Keratinocyte (primary cell): ENCODE results near the gene RAB34. TPM values are rescaled to one million over a fixed set of nuclear protein-coding genes. Genes with fewer than 3 reads are reported as not detected.

Source experiments
- DNase-seq: peaks from one replicate; pipeline ENCODE4 v3.0.0-alpha.2; 2011; ENCODE audit warnings: low read depth, missing footprints, low spot score
- FAIRE-seq: peaks from 2 replicates; lab custom pipeline; 2011; peaks lifted over from hg19 to GRCh38; lab: Jason Lieb, UNC
- H2AFZ ChIP-seq: 2 replicates; pipeline ENCODE4 v1.6.0; 2012; ENCODE audit warnings: low read length, control low read depth, inconsistent platforms; ENCODE audit not compliant: control insufficient read depth
- H3K27ac ChIP-seq: 2 replicates; pipeline ENCODE4 v1.5.1; 2011; ENCODE audit warnings: low read length; ENCODE audit not compliant: control insufficient read depth, insufficient read depth
- H3K27me3 ChIP-seq: 3 replicates; pipeline ENCODE4 v1.6.0; 2011; ENCODE audit warnings: low read length; ENCODE audit not compliant: control insufficient read depth, insufficient read depth; ENCODE audit errors: extremely low read depth
- H3K36me3 ChIP-seq, 2 experiments: 2 replicates in 1 of 2; 3 replicates in 1 of 2; pipeline ENCODE4 v1.5.1; 2011; ENCODE audit warnings: low read length in 2 of 2, mild to moderate bottlenecking in 1 of 2; ENCODE audit not compliant: control insufficient read depth in 2 of 2, insufficient read depth in 2 of 2; ENCODE audit errors: extremely low read depth in 1 of 2
- H3K4me1 ChIP-seq: 3 replicates; pipeline ENCODE4 v1.5.1; 2011; ENCODE audit warnings: low read length; ENCODE audit not compliant: control insufficient read depth, insufficient read depth; ENCODE audit errors: extremely low read depth
- H3K4me2 ChIP-seq: 3 replicates; pipeline ENCODE4 v1.6.0; 2011; ENCODE audit warnings: low read depth, low read length; ENCODE audit not compliant: control insufficient read depth, insufficient read depth; ENCODE audit errors: extremely low read depth
- H3K4me3 ChIP-seq, 3 experiments: fragments of 200-600 bp in 1 of 3; sonication (generic) in 1 of 3; 2 replicates in 2 of 3; 3 replicates in 1 of 3; pipeline ENCODE4 v1.5.1; 2011 to 2016; ENCODE audit warnings: low read length in 3 of 3, mild to moderate bottlenecking in 3 of 3, control low read depth in 2 of 3, inconsistent platforms in 1 of 3, low read depth in 1 of 3, mixed read lengths in 1 of 3, mixed run types in 1 of 3, moderate library complexity in 1 of 3; ENCODE audit not compliant: control insufficient read depth in 2 of 3, insufficient read depth in 2 of 3; ENCODE audit errors: extremely low read depth in 1 of 3
- H3K79me2 ChIP-seq: 2 replicates; pipeline ENCODE4 v1.6.0; 2012; ENCODE audit warnings: low read length; ENCODE audit not compliant: control insufficient read depth, insufficient read depth
- H3K9ac ChIP-seq: 3 replicates; pipeline ENCODE4 v1.6.0; 2011; ENCODE audit warnings: low read length; ENCODE audit not compliant: control insufficient read depth, insufficient read depth; ENCODE audit errors: extremely low read depth
- H3K9me1 ChIP-seq: 3 replicates; pipeline ENCODE4 v1.6.0; 2011; ENCODE audit warnings: low read length; ENCODE audit not compliant: control insufficient read depth, insufficient read depth; ENCODE audit errors: extremely low read depth
- H3K9me3 ChIP-seq: 2 replicates; pipeline ENCODE4 v1.5.1; 2012; ENCODE audit warnings: low read depth, low read length; ENCODE audit not compliant: control insufficient read depth
- H4K20me1 ChIP-seq: 3 replicates; pipeline ENCODE4 v1.6.0; 2011; ENCODE audit warnings: low read length; ENCODE audit not compliant: control insufficient read depth, insufficient read depth; ENCODE audit errors: extremely low read depth
- EZH2 ChIP-seq: IDR thresholded peaks from one replicate; pipeline ENCODE4 v1.6.1; 2012; ENCODE audit warnings: inconsistent platforms, mild to moderate bottlenecking, low read length, moderate library complexity
- dilution Hi-C: fragments of 300-500 bp; cut with MboI; formaldehyde crosslinking; loops from one replicate; pipeline ENCODE4 v1.7.0; 2020; ENCODE audit warnings: low sequenced_read_pairs; ENCODE audit not compliant: extremely low pct_ligation_motif_present
- polyA plus RNA-seq, 5 experiments: library from polyadenylated mRNA; depleted of rRNA in 3 of 5; stranded (reverse) in 3 of 5; stranded (forward) in 1 of 5; unstranded in 1 of 5; fragments of >200 nt; gene quantifications; 1 replicate in 1 of 5; 2 replicates in 3 of 5; 3 replicates in 1 of 5; pipeline versions ENCODE4 v1.2.1 to v1.2.3, GENCODE V29; 2011 to 2012; ENCODE audit warnings: missing spikeins in 2 of 5, low read depth in 1 of 5, low replicate concordance in 1 of 5
- TF ChIP-seq, protein P1 (sequence below), 3 experiments: IDR thresholded peaks in 1 of 3; conservative IDR thresholded peaks in 1 of 3; optimal IDR thresholded peaks in 1 of 3; 2 replicates in 2 of 3; 3 replicates in 1 of 3; pipeline versions ENCODE3 to v1.5.1; 2011; ENCODE audit warnings: low read length in 3 of 3, mild to moderate bottlenecking in 3 of 3, moderate library complexity in 2 of 3, control low read depth in 1 of 3, inconsistent platforms in 1 of 3; ENCODE audit not compliant: insufficient read depth in 2 of 3; ENCODE audit errors: extremely low read depth in 1 of 3

Gene RAB34
- polyA plus RNA-seq, 1 donor (not counting 4 experiments of a cell fraction or from before 2014, with no cell fraction given) = 134 TPM

DNA sequence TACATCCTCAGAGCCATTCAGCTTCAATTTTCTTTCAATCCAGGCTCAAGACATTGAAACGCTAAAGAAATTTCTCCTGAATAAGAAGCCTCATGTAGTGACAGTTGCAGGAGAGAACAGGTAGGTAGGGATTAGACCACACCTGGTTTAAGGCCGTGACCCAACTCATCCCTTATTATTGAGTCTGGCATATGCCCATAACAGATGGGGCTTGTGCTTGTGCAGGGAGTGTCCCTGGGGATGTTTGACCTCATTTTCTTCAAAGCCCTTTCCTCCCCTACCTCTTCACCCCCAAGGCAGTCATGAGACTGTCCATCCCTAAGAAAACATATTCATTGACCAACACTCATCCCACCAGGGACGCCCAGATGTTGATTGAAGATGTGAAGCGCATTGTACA lies 31.4 kb downstream of the RAB34 start:
- Histone ChIP-seq H3K27me3 (no peaks in the 10 kb centered on the region), H3K9me3 (no peaks in the 10 kb centered on the region), H3K4me1 (no peaks in the 10 kb centered on the region), H4K20me1 (peaks cover 2% of the 10 kb centered on the region), H3K36me3 (peaks cover 61 to 70% of the 10 kb centered on the region in 2 experiments), H3K4me3 (no peak overlapping the region), H3K9ac (no peak overlapping the region), H3K9me1 (no peaks in the 10 kb centered on the region), H3K4me2 (no peak overlapping the region), H3K27ac (no peak overlapping the region), H3K79me2 (no peaks in the 10 kb centered on the region), H2AFZ (no peak overlapping the region)
- no peak for FAIRE-seq
- DNase-seq = no peak
- TF ChIP-seq, protein P1, sequence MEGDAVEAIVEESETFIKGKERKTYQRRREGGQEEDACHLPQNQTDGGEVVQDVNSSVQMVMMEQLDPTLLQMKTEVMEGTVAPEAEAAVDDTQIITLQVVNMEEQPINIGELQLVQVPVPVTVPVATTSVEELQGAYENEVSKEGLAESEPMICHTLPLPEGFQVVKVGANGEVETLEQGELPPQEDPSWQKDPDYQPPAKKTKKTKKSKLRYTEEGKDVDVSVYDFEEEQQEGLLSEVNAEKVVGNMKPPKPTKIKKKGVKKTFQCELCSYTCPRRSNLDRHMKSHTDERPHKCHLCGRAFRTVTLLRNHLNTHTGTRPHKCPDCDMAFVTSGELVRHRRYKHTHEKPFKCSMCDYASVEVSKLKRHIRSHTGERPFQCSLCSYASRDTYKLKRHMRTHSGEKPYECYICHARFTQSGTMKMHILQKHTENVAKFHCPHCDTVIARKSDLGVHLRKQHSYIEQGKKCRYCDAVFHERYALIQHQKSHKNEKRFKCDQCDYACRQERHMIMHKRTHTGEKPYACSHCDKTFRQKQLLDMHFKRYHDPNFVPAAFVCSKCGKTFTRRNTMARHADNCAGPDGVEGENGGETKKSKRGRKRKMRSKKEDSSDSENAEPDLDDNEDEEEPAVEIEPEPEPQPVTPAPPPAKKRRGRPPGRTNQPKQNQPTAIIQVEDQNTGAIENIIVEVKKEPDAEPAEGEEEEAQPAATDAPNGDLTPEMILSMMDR (optimal IDR thresholded peaks at IDR 0.05 in 1 of 3, IDR thresholded peaks at IDR 0.05 in 1 of 3, conservative IDR thresholded peaks at IDR 0.05 in 1 of 3; ENCODE audit: extremely low read depth in 1 of 3, insufficient read depth in 2 of 3, low read length in 3 of 3) = no peak
- no peak for TF ChIP-seq EZH2
- dilution Hi-C loops = no loop called here

DNA sequence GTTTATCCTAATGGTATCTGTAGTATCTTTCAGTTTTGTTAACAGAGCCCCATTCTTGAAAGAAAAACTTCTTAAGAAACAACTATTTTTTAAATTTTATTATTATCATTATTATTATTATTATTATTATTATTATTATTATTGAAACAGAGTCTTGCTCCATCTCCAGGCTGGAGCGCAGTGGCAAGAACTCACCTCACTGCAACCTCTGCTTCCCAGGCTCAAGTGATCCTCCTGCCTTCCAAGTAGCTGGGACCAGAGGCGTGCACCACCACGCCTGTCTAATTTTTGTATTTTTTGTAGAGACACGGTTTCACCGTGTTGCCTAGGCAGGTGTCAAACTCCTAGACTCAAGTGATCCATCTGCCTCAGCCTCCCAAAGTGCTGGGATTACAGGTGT lies 32.3 kb downstream of the RAB34 start:
- no peaks in the 10 kb centered on the region for H3K9me1 ChIP-seq
- no peak for FAIRE-seq
- no peaks in the 10 kb centered on the region for H3K9me3 ChIP-seq
- H3K27ac ChIP-seq = no peak overlapping the region
- H3K36me3 ChIP-seq = peaks cover 56 to 66% of the 10 kb centered on the region in 2 experiments
- peaks cover 2% of the 10 kb centered on the region for H4K20me1 ChIP-seq
- H3K9ac ChIP-seq = no peak overlapping the region
- H3K4me1 ChIP-seq = no peaks in the 10 kb centered on the region
- no peak overlapping the region for H2AFZ ChIP-seq
- dilution Hi-C loops = no loop called here
- TF ChIP-seq EZH2 = no peak
- TF ChIP-seq, protein P1 (optimal IDR thresholded peaks at IDR 0.05 in 1 of 3, IDR thresholded peaks at IDR 0.05 in 1 of 3, conservative IDR thresholded peaks at IDR 0.05 in 1 of 3; ENCODE audit: extremely low read depth in 1 of 3, insufficient read depth in 2 of 3, low read length in 3 of 3) = no peak
- no peak overlapping the region for H3K4me3 ChIP-seq
- DNase-seq = no peak
- H3K79me2 ChIP-seq = no peaks in the 10 kb centered on the region
- no peaks in the 10 kb centered on the region for H3K27me3 ChIP-seq
- no peak overlapping the region for H3K4me2 ChIP-seq
